GM19193 (cell line): ENCODE data around the gene ZNF652.

Experiments
- POLR2A ChIP-seq: IDR thresholded peaks from 4 replicates; pipeline ENCODE4 v1.6.1; 2011; ENCODE audit not compliant: insufficient read depth, insufficient read length; ENCODE audit errors: extremely low read depth

ZNF652 gene

GRCh38 chr17:49352587-49353154, 9.4 kb downstream of the ZNF652 start:
- no peak for TF ChIP-seq POLR2A

DNA sequence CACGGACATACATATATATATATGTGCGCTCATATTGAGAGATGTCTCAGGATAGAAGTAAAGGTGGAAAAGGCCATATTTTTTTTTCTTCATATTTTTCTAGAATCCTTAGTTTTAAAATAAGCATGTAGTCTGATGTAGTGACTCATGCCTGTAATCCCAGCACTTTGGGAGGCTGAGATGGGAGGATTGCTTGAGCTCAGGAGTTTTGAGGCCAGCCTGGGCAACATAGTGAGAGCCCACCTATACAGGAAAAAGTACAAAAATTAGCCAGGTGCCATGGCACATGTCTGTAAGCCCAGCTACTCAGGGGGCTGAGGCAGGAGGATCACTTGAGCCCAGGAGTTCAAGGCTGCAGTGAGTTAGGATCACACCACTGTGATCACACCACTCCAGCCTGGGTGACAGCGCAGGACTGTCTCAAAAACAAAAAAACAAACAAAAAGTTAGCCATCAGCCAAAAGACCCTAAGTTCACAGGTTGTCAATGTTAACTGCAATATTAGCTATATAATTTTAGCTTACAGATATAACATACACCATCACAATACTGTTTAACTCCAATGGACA, 10.4 kb downstream of the ZNF652 start:
- no peak for TF ChIP-seq POLR2A

DNA sequence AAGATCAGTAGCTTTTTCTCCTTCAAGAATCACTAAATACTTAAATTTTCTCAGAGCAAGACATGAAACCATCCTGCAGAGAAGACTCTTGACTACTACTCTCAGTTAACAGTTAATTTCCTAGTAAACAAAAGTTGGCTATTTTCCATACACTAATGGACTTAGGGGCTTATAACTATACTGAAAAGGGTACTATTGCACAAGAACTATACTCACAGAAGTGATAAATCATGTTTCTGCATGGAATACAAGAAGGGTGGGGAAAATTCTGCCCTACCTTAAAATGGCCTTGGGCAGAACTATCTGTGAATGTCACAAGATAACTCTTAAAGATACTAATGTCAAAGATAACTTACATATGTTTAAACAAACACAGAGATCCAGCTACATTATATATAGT, 12.5 kb downstream of the ZNF652 start:
- TF ChIP-seq POLR2A = no peak

GRCh38 chr17:49344914-49345313, 17.1 kb downstream of the ZNF652 start:
- no peak for TF ChIP-seq POLR2A

DNA sequence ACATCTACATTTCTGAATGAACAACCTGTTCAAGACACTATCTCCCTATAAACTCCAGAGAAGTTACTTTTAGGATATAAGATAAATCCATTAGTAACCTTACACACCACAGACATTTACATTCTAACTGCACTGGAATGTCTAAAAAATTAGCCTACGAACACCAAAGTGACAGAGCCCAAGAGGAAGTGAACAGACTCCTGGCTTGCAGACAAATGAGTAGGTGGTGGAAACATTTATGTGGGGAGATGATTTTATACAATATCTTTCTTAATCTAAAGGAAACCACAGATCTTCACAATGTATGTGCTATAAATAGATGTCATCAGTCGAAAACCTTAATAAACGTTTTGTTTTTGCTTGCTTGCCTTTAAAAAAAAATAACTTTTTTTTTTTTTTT, 18.8 kb downstream of the ZNF652 start:
- no peak for TF ChIP-seq POLR2A

DNA sequence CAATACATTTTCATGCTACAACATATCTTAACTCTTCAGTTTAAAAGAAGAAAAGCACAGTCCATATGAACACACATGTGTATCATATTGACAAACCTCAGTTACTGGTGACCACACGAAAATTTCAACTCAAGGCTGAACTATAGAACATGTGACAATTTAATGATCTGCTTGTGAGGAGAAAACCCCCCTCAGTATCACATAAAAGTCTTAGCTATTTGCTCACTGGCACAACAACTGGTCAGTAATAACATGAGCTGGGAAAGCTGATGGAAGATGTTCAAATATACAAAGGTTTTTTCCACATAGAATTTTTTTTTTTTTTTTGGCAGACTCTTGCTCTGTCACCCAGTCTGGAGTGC, 19.5 kb downstream of the ZNF652 start:
- TF ChIP-seq POLR2A = no peak

GRCh38 chr17:49341356-49341755, 20.7 kb downstream of the ZNF652 start:
- TF ChIP-seq POLR2A = no peak

GRCh38 chr17:49339354-49339753, 22.7 kb downstream of the ZNF652 start:
- TF ChIP-seq POLR2A = no peak

GRCh38 chr17:49338883-49339282, 23.2 kb downstream of the ZNF652 start:
- no peak for TF ChIP-seq POLR2A

DNA sequence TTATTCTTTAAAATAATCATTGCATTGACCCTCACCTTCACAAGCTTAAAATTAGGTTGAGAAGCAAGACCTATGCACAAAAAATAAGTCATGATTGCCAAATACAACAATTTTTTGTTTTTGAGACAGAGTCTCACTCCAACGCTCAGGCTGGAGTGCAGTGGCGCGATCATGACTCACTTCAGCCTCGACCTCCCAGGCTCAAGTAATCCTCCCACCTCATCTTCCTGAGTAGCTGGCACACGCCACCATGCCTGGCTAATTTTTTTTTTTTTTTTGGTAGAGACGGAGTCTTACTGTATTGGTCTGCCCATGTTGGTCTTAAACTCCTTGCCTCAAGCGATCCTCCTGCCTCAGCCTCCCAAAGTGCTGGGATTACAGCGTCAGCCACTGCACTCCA, 24.2 kb downstream of the ZNF652 start:
- no peak for TF ChIP-seq POLR2A

DNA sequence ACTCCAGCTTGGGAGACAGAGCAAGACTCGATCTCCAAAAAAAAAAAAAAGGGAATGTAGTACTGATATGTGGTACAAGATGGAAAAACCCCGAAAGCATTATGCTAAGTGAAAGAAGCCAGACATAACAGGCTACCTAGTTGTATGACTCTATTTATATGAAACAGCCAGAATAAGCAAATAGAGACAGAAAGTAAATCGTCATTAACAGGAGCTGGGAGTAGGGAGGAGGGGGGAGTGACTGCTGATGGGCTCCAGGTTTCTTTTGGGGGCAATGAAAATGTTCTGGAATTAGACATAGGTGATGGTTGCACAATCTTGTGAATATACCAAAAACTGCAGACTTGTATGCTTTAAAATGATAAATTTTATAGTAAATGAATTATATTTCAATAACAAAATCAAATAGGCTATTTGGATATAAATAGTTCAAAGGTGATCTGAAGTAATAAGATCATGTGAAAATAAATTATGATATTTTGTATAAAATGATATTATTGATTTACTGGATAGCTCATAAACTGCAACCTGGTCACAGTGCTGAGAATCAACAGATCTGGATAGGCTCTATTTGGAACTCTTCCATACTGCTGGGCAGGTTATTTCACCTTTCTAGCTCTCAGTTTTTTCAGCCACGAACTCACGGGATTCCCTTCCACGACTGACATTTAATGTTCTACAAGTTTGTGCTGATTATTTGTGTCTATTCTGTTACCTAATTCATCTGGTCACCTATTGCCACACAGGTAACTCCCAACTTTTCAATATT, 27.1 kb downstream of the ZNF652 start:
- no peak for TF ChIP-seq POLR2A

DNA sequence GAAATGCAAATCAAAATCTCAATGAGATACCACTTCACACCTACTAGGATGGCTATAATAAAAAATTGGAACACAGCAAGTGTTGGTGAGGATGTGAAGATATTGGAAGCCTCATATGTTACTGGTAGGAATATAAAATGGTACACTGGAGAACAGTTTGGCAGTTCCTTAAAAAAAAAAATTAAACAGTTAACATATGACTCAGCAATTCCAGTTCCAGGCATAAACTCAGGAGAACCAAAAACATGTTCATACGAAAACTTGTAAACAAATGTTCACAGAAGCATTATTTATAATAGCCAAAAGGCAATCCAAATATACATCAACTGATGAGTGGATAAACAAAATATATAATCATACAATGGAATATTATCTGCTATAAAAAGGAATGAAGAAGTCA, 28.2 kb downstream of the ZNF652 start:
- TF ChIP-seq POLR2A = no peak

DNA sequence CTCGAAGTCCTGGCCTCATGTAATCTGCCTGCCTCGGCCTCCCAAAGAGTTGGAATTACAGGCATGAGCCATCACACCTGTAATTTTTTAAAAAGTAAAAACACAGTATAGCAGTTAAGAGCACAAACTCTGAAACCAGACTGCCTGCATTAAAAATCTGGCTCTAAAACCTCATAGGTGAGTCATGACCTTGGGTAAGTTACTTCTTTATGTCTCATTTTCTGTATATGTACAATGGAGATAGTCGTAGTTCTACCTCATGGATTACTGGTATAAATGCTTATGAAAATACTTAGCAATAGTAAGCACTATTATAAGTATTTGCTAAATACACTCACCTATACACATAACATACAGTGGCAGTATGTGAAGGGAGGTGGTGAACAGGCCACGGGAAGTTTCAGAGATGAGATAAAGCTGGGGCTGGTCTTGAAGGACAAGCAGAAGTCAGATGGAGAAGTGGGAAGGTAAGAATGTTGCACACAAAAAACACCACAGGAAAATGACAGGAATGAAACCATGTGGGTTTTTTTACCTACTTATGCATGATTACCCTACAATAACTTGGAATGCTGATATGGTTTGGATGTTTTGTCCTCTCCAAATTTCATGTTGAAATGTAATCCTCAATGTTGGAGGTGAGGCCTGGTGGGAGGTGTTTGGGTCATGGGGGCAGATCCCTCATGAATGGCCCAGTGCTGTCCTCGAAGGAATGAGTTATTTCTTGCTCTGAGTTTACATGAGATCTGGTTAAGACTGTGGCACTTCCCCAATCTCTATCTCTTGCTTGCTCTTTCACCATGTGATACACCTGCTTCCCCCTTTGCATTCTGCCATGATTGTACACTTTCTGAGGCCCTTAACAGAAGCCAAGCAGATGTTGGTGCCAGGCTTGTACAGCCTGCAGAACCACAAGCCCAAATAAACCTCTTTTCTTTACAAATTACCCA, 33.9 kb downstream of the ZNF652 start:
- TF ChIP-seq POLR2A = no peak

DNA sequence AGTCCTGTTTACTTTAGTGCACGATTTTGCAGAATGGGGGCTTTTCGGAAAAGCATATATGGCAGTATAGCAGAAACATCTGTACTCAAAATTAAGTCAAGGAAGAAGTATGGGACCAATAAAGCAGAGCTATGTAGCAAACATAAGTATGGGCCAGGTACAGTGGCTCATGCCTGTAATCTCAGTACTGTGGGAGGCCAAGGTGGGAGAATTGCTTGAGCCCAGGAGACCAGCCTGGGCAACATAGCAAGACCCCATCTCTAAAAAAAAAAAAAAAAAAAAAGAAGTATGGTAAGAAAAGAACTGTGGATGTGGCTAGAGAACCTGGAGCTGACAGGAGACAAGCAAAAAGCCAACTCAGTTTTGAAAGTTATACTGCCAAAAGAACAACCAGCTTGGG, 36.1 kb downstream of the ZNF652 start:
- no peak for TF ChIP-seq POLR2A

- TF ChIP-seq POLR2A = no peak
Observed at GRCh38 chr17:49318435-49318965, 43.5 kb downstream of the ZNF652 start.
